ENCODE data around the gene SPIN1.
"Not testable (repeated sequence)": the region's sequence is repeated elsewhere in the genome, so short reads cannot be mapped to it uniquely, and the experiment has no call there.

The SPIN1 gene

DNA sequence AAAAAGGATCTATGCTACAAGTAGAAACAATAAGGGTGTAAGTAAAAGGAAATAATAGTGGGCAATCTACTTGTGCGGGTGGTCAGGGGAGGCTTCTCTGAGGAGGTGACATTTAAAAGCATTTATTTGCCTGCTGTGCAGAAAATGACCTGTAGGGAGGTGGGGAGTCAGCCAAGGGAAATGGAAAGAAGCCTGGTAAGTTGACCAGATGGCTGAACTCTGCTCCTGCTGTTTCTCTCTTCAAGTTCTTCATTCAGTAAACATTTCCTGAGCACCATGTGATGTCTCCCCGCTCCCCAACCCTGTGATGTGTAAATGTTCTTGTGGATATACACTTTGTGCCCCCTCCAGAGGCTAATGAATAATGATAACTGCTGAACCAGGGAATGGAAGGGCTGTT is 9.9 kb upstream of the SPIN1 start:
- CTCF ChIA-PET, result no interaction called here
- TF ChIP-seq, protein P1, sequence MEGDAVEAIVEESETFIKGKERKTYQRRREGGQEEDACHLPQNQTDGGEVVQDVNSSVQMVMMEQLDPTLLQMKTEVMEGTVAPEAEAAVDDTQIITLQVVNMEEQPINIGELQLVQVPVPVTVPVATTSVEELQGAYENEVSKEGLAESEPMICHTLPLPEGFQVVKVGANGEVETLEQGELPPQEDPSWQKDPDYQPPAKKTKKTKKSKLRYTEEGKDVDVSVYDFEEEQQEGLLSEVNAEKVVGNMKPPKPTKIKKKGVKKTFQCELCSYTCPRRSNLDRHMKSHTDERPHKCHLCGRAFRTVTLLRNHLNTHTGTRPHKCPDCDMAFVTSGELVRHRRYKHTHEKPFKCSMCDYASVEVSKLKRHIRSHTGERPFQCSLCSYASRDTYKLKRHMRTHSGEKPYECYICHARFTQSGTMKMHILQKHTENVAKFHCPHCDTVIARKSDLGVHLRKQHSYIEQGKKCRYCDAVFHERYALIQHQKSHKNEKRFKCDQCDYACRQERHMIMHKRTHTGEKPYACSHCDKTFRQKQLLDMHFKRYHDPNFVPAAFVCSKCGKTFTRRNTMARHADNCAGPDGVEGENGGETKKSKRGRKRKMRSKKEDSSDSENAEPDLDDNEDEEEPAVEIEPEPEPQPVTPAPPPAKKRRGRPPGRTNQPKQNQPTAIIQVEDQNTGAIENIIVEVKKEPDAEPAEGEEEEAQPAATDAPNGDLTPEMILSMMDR (IDR thresholded peaks at IDR 0.05; ENCODE audit: control extremely low read depth, extremely low read depth, low read depth, missing control alignments), result no peak
- POLR2A ChIA-PET, result no interaction called here
- DNase-seq (ENCODE audit: extremely low spot score), result no peak

DNA sequence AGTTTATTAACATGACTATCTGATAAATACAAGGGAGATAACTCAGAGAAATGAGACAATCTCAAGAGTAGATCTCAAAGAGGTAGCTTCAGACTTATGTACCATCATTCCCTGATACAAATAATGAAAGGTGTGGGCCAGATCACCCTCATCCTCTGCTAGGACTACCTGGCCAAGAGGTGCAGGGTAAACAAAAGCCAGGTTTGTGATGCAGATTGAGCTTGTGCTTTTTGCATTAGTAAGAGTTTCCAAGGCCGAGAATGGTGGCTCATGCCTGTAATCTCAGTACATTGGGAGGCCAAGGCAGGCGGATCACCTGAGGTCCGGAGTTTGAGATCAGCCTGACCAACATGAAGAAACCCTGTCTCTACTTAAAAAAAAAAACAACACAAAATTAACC is 8.9 kb upstream of the SPIN1 start:
- ChIA-PET POLR2A (no interaction called here), CTCF (no interaction called here)
- no peak for DNase-seq (ENCODE audit: extremely low spot score)
- TF ChIP-seq, protein P1 (IDR thresholded peaks at IDR 0.05; ENCODE audit: control extremely low read depth, extremely low read depth, low read depth, missing control alignments), result no peak

DNA sequence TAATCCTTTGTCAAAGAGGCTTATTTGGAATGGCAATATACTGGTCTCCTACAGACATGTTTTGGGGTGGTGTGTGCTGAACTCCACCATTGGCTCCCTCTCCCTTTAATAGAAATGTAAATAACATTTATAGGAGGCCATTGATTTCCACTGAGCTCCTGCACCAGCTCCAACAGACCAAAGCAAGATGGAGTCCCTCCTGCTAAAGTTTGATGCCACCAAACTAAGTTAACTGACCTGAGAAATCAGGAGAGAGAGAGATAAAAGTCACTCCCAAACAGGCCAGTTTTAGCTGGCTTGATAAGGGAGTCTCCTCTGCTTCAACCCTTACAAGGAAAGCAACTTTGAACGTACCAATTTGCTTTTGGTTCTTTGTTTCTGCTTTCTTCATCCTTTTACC is 8.1 kb upstream of the SPIN1 start:
- POLR2A ChIA-PET, result no interaction called here
- CTCF ChIA-PET, result no interaction called here
- TF ChIP-seq, protein P1 (IDR thresholded peaks at IDR 0.05; ENCODE audit: control extremely low read depth, extremely low read depth, low read depth, missing control alignments), result no peak
- no peak for DNase-seq (ENCODE audit: extremely low spot score)

DNA sequence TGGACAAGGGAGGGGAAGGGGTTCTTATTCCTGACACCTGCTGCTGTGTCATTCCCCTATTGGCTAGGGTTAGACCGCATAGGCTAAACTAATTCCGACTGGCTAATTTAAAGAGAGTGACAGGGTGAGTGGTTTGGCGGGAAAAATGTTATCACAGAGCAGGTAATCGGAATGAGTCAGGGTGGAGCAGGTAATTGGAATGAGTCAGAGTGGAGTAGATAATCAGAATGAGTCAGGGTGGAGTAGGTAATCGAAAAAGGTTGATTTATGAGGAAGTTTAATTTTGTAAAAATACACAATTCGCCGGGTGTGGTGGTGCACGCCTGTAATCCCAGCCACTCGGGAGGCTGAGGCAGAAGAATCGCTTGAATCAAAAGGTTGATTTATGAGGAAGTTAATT is 6.9 kb upstream of the SPIN1 start:
- POLR2A ChIA-PET; DNase-seq (ENCODE audit: extremely low spot score); CTCF ChIA-PET: not testable (repeated sequence)

DNA sequence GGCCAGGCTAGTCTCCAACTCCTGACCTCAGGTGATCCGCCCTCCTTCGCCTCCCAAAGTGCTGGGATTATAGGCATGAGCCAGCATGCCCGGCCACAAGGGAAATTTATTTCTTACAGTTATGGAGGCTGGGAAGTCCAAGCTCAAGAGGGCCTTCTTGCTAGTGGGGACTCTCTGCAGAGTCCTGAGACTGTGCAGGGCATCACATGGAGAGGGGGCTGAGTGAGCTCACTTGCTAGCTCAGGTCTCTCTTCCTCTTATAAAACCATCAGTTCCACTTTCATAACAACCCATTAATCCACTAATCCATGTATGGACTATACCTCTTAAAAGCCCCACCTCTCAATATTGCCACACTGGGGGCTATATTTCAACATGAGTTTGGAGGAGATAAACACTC is 5.1 kb upstream of the SPIN1 start:
- CTCF ChIA-PET, result interaction anchor here (1.4 to 1.6 kb wide), 2 partner anchors 11 to 19 kb away, joined by 3 to 6 read pairs; no protein-coding TSS in a partner anchor
- TF ChIP-seq, protein P1 (IDR thresholded peaks at IDR 0.05; ENCODE audit: control extremely low read depth, extremely low read depth, low read depth, missing control alignments), result no peak
- DNase-seq (ENCODE audit: extremely low spot score), result no peak
- POLR2A ChIA-PET, result no interaction called here

DNA sequence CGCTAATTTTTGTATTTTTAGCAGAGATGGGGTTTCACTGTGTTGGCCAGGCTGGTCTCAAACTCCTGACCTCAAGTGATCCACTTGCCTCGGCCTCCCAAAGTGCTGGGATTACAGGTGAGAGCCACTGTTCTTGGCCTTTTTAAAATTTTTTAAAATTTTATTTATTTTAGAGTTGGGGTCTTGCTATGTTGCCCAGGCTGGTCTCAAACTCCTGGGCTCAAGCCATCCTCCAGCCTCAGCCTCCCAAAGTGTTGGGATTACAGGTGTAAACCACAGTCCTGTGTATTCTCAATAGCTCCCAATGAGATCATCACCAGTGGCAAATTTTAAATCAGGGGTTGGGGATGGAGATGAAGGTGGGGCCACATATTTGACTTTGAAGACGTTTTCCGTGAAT is 2.1 kb upstream of the SPIN1 start:
- POLR2A ChIA-PET; DNase-seq (ENCODE audit: extremely low spot score); CTCF ChIA-PET: not testable (repeated sequence)

DNA sequence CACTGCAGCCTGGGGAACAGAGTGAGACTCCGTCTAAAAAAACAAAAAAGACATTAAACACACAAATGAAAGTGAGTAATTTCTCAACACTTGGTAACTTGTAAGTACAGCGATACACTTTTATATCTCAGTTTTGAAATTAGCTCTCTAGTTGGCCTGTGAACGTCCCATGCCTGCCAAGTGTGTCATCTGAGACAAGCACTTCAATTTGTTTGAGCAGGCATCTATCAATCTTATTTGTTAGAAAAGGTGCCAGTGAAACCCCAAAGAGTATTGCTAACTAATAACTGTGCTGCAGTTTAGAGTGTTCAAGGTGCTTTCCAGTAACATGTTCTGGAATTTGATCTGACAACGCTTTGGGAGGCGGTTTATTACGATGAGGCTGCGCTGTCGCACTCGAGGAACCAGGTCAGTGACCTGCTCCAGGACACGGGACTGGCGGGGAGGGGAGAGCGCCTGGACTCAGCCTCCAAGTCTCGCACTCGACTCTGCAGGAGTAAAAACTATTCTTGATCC is 1.1 kb upstream of the SPIN1 start:
- CTCF ChIA-PET, result no interaction called here
- TF ChIP-seq, protein P1 (IDR thresholded peaks at IDR 0.05; ENCODE audit: control extremely low read depth, extremely low read depth, low read depth, missing control alignments), result no peak
- POLR2A ChIA-PET, result no interaction called here
- no peak for DNase-seq (ENCODE audit: extremely low spot score)

DNA sequence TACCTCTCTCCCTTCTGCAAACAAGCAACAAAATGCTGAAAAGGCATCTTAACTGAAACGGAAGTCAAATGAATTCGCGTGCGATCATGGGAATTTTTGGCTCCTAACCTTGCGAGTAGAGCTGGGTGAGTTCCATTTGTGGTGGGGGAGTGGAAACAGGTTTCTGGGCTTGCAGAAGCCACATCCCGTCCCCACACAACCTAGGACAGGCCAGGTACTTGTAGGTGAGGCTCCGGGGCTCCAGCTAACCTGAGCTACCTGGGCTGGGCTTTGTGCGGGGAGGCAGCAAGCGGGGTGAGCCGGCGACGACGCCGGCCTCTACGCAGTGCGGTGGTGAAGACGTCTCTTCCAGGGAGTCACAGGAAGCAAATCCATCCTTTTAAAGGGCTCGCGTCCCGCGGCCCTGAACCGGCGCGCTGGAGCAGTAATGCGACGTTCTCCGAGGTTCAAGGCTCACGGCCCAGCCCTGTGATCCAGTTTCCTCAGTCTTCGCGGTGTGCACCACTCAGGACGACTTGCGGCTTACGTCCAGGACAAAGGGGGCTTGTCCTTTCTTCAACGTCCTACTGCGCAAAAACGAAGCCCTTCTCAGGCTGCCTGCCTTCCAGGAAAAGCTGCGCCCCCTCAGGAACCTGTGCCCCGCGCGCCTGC is 567 bp upstream of the SPIN1 start:
- CTCF ChIA-PET, result no interaction called here
- DNase-seq (ENCODE audit: extremely low spot score), result peak; percentile 25
- TF ChIP-seq, protein P1 (IDR thresholded peaks at IDR 0.05; ENCODE audit: control extremely low read depth, extremely low read depth, low read depth, missing control alignments), result no peak
- POLR2A ChIA-PET, result no interaction called here
